KMS-11 (cell line): Measurements from ENCODE around the gene LGALS9.
"Not testable (repeated sequence)": the region's sequence is repeated elsewhere in the genome, so short reads cannot be mapped to it uniquely, and the experiment has no call there.

Source experiments
- H2AFZ ChIP-seq: fragments of 200-600 bp; sonication (generic); 2 replicates; pipeline ENCODE4 v1.6.1; 2016; ENCODE audit warnings: antibody characterized with exemption, mixed run types, low read depth
- H3K27ac ChIP-seq: fragments of 200-600 bp; sonication (generic); 2 replicates; pipeline ENCODE4 v1.6.1; 2016; ENCODE audit warnings: mild to moderate bottlenecking, mixed run types
- H3K27me3 ChIP-seq: fragments of 200-600 bp; sonication (generic); 2 replicates; pipeline ENCODE4 v1.6.1; 2017; ENCODE audit warnings: mild to moderate bottlenecking, low read depth, mixed run types, moderate library complexity; ENCODE audit not compliant: insufficient read depth
- H3K36me3 ChIP-seq: fragments of 200-600 bp; sonication (generic); 2 replicates; pipeline ENCODE4 v1.6.1; 2017; ENCODE audit warnings: mild to moderate bottlenecking, mixed run types; ENCODE audit not compliant: insufficient read depth
- H3K4me1 ChIP-seq: fragments of 200-600 bp; sonication (generic); 2 replicates; pipeline ENCODE4 v1.6.1; 2016; ENCODE audit warnings: mild to moderate bottlenecking, low read depth, mixed run types; ENCODE audit not compliant: poor library complexity, severe bottlenecking
- H3K4me2 ChIP-seq: fragments of 200-600 bp; sonication (generic); 2 replicates; pipeline ENCODE4 v1.7.0; 2016; ENCODE audit warnings: mild to moderate bottlenecking, mixed run types
- H3K4me3 ChIP-seq: fragments of 200-600 bp; sonication (generic); IDR thresholded peaks from 2 replicates; pipeline ENCODE4 v1.6.1; 2017; ENCODE audit warnings: low read depth, low read length, mixed read lengths; ENCODE audit not compliant: insufficient read depth
- H3K79me2 ChIP-seq: fragments of 200-600 bp; sonication (generic); 2 replicates; pipeline ENCODE4 v1.6.1; 2016; ENCODE audit warnings: low read depth, mixed run types; ENCODE audit not compliant: insufficient read depth
- H3K9ac ChIP-seq: fragments of 200-600 bp; sonication (generic); 2 replicates; pipeline ENCODE4 v1.6.1; 2016; ENCODE audit warnings: mild to moderate bottlenecking, mixed run types
- H4K20me1 ChIP-seq: fragments of 200-600 bp; sonication (generic); 2 replicates; pipeline ENCODE4 v1.6.1; 2016; ENCODE audit warnings: mild to moderate bottlenecking, mixed run types; ENCODE audit not compliant: insufficient read depth
- CTCF ChIP-seq: fragments of 200-600 bp; sonication (generic); conservative IDR thresholded peaks from 2 replicates; pipeline ENCODE4 v1.6.1; 2017; ENCODE audit warnings: low read depth, mild to moderate bottlenecking, antibody characterized with exemption, low read length, moderate library complexity, mixed read lengths

The LGALS9 gene

GRCh38 chr17:27649929-27650328 lies 18.9 kb downstream of the LGALS9 start:
- peaks cover 3% of the 10 kb centered on the region for H3K4me1 ChIP-seq
- H4K20me1 ChIP-seq = no peaks in the 10 kb centered on the region
- no peak overlapping the region for H3K9ac ChIP-seq
- no peak overlapping the region for H3K4me2 ChIP-seq
- no peaks in the 10 kb centered on the region for H3K79me2 ChIP-seq
- H2AFZ ChIP-seq = no peak overlapping the region
- TF ChIP-seq CTCF = no peak
- H3K27ac ChIP-seq = no peak overlapping the region
- no peaks in the 10 kb centered on the region for H3K36me3 ChIP-seq
- H3K27me3 ChIP-seq = peaks cover 3% of the 10 kb centered on the region; the same call in 1 of the 2 replicates
- H3K4me3 ChIP-seq = no peak overlapping the region

- Histone ChIP-seq H3K79me2 (no peaks in the 10 kb centered on the region), H3K4me2 (no peak overlapping the region), H3K27ac (no peak overlapping the region), H4K20me1 (no peaks in the 10 kb centered on the region), H3K27me3 (peaks cover 3% of the 10 kb centered on the region; the same call in 1 of the 2 replicates), H2AFZ (no peak overlapping the region; the same call in 1 of the 2 replicates), H3K36me3 (no peaks in the 10 kb centered on the region), H3K4me3 (no peak overlapping the region), H3K4me1 (peaks cover 3% of the 10 kb centered on the region), H3K9ac (no peak overlapping the region)
- no peak for TF ChIP-seq CTCF
Measured at GRCh38 chr17:27650836-27651235, 19.8 kb downstream of the LGALS9 start.

- Histone ChIP-seq H3K4me3 (no peak overlapping the region), H3K27ac (no peak overlapping the region)
- peak; percentile 87 for TF ChIP-seq CTCF
Measured at GRCh38 chr17:27651411-27652345, 20.7 kb downstream of the LGALS9 start.

GRCh38 chr17:27653449-27653971 lies 22.5 kb downstream of the LGALS9 start:
- not testable (repeated sequence) for H3K9ac ChIP-seq, H3K4me1 ChIP-seq

More at GRCh38 chr17:27651411-27652345, 20.7 kb downstream of the LGALS9 start:
- no peaks in the 10 kb centered on the region for H3K79me2 ChIP-seq
- peaks cover 3% of the 10 kb centered on the region for H3K4me1 ChIP-seq
- H3K4me2 ChIP-seq = no peak overlapping the region
- H3K27me3 ChIP-seq = peaks cover 3% of the 10 kb centered on the region; the same call in 1 of the 2 replicates
- no peaks in the 10 kb centered on the region for H4K20me1 ChIP-seq
- H3K36me3 ChIP-seq = no peaks in the 10 kb centered on the region
- H3K9ac ChIP-seq = no peak overlapping the region
- no peak overlapping the region for H2AFZ ChIP-seq

More at GRCh38 chr17:27653449-27653971, 22.5 kb downstream of the LGALS9 start:
- not testable (repeated sequence) for H3K79me2 ChIP-seq, H3K4me3 ChIP-seq, H3K27ac ChIP-seq, H2AFZ ChIP-seq, H3K4me2 ChIP-seq, H3K36me3 ChIP-seq, H3K27me3 ChIP-seq, H4K20me1 ChIP-seq
